Peyer's patch (tissue), 4 donors: ENCODE measurements around the gene COQ8A. TPM values are rescaled to one million over a fixed set of nuclear protein-coding genes. Genes with fewer than 3 reads are reported as not detected.

Source experiments
- DNase-seq, 3 donors: peaks; one replicate each; pipeline ENCODE4 v3.0.0-alpha.2; 2017 to 2019
- H3K27ac ChIP-seq, 4 donors: fragments of 200-600 bp; sonication (generic); one replicate each; pipeline ENCODE4 v1.5.1; 2016 to 2019
- H3K27me3 ChIP-seq, 2 donors: fragments of 200-600 bp; sonication (generic); one replicate each; pipeline ENCODE4 v1.5.1; 2019
- H3K36me3 ChIP-seq, 3 donors: fragments of 200-600 bp; sonication (generic); one replicate each; pipeline ENCODE4 v1.5.1; 2016 to 2019
- H3K4me1 ChIP-seq, 4 donors: fragments of 200-600 bp; sonication (generic); one replicate each; pipeline ENCODE4 v1.5.1; 2016 to 2019
- H3K4me3 ChIP-seq, 4 donors: fragments of 200-600 bp; sonication (generic); 1 replicate in 3 of 4; 2 replicates in 1 of 4; pipeline ENCODE4 v1.5.1; 2016 to 2019; ENCODE audit warnings: mild to moderate bottlenecking in 1 of 4
- H3K9me3 ChIP-seq, 4 donors: fragments of 200-600 bp; sonication (generic); one replicate each; pipeline ENCODE4 v1.5.1; 2016 to 2019; ENCODE audit warnings: mild to moderate bottlenecking in 1 of 4
- CTCF ChIP-seq, 6 experiments: fragments of 450-650 bp in 4 of 6; fragments of 200-600 bp in 2 of 6; sonication (generic) in 1 of 6; IDR thresholded peaks; one replicate each; pipeline ENCODE4 v1.5.1; 2017 to 2019; ENCODE audit warnings: antibody characterized with exemption in 6 of 6, mild to moderate bottlenecking in 3 of 6, moderate library complexity in 1 of 6
- POLR2A ChIP-seq, 2 donors: fragments of 450-650 bp; IDR thresholded peaks; one replicate each; pipeline ENCODE4 v1.5.1; 2017; ENCODE audit warnings: antibody characterized with exemption in 2 of 2, mild to moderate bottlenecking in 2 of 2, moderate library complexity in 2 of 2
- total RNA-seq, 4 donors: library from RNA; depleted of rRNA; stranded (reverse); fragments of >200 nt; gene quantifications; one replicate each; pipeline ENCODE4 v1.1.0, GENCODE V29; 2016

Gene COQ8A
- total RNA-seq, 4 donors from 2014 or later: 25.2 to 108 (median 48.3) TPM

DNA sequence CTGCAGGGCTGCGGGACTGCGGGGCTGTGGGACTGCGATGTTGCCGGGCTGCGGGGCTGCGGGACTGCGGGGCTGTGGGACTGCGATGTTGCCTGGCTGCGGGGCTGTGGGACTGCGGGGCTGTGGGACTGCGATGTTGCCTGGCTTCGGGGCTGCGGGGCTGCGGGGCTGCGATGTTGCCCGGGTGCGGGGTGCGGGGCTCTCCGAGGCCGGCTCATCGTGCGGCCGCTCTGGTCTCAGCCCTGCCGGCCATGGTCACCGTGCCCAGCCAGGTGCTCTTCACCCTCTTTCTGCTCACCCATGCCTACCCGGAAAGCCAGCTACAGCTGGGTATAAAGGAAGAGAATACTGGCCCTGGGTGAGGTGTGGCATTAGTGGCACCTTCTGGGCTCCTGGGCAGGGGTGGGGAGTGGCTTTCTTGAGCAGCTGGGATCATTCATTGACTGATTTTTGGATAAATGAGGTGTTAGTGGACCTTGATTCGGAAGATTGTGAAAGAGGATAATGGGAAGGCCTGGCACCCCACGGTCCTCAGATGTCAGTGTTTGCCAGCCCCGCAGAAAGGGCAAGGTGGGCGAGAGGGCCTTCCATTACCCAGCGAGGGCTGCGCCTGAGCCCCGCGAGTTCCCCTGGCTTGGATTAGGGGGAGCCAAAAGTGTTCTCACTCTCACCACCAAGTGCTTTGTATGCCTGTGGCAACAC lies 36.3 kb downstream of the COQ8A start:
- H3K4me1 ChIP-seq: peaks cover 0 to 25% (median 0%) of the 10 kb centered on the region in 4 donors

DNA sequence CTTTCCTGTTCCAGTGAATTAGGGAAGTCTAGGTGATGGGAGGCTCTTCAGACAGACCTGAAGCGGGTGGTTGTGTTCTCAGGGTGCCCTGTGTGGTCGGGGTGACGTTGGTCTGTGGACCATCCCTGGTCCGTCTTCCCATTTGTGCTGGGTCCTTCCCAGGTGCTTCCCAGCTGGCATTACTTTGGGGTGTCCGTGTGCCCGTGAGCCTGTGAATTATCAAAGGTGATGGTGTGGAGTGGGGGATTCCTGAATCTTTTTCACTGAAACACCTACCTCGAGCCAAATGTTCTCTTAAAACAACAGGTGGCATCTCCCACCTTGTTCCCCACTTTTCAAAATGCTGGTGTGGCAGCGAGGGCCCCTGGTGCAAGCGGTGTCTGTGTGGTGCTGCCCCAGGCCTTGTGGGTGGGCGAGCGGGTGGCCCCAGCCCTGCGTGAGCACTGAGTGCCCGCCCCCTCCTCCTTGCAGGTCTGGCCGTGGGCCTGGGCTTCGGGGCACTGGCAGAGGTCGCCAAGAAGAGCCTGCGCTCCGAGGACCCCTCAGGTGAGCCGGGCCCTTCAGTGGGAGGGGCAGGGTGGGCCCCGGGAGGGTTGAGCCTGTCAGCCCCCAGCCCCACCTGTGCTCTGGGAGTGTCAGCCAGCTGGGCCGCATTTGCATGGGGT lies 37.0 kb downstream of the COQ8A start:
- TF ChIP-seq CTCF (IDR thresholded peaks at IDR 0.05) (no peak), POLR2A (IDR thresholded peaks at IDR 0.05) (no peak)
- H3K36me3 ChIP-seq: peaks cover 0 to 10% (median 0%) of the 10 kb centered on the region in 3 donors
- peaks cover 0 to 25% (median 0%) of the 10 kb centered on the region in 4 donors for H3K4me1 ChIP-seq

More for the DNA sequence above, 36.3 kb downstream of the COQ8A start:
- no peaks in the 10 kb centered on the region for H3K9me3 ChIP-seq
- TF ChIP-seq POLR2A (IDR thresholded peaks at IDR 0.05) (no peak), CTCF (IDR thresholded peaks at IDR 0.05) (no peak)
- H3K27ac ChIP-seq: no peak overlapping the region
- H3K36me3 ChIP-seq: peaks cover 0 to 7% (median 0%) of the 10 kb centered on the region in 3 donors
- no peak overlapping the region for H3K4me3 ChIP-seq
- H3K27me3 ChIP-seq: no peaks in the 10 kb centered on the region
- no peak for DNase-seq

DNA sequence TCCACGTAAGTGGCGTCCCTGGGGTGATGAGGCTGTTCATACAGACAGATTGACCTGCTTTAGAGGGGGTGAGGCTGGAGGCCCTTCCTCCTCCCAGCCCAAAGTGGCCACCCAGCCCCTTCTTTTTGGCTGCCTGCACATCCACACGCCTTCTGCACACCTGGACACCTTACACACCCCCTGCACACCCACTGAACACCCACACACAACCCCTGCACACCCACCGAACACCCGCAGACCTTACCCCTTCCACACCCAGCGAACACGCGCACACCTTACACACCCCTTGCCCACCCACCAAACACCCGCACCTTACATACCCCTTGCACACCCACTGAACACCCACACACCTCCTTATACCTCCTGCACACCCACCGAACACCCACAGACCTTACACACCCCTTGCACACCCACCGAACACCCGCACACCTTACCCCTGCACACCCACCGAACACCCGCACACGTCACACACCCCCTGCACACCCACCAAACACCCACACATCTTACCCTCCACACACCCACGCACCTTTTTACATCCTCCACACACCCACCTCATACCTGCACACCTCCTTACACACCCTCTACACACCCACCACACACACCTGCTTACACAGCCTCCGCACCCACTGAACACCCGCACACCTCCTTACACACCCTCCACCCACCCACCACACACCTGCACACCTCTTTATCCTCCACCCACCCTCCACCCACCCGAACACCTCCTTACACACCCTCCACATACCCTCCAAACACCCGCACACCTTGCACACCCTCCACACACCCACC lies 37.7 kb downstream of the COQ8A start:
- H3K4me1 ChIP-seq: peaks cover 0 to 25% (median 0%) of the 10 kb centered on the region in 4 donors

More for the DNA sequence above, 37.0 kb downstream of the COQ8A start:
- Histone ChIP-seq H3K4me3 (no peak overlapping the region), H3K27me3 (no peaks in the 10 kb centered on the region), H3K9me3 (no peaks in the 10 kb centered on the region), H3K27ac (no peak overlapping the region)
- no peak for DNase-seq

DNA sequence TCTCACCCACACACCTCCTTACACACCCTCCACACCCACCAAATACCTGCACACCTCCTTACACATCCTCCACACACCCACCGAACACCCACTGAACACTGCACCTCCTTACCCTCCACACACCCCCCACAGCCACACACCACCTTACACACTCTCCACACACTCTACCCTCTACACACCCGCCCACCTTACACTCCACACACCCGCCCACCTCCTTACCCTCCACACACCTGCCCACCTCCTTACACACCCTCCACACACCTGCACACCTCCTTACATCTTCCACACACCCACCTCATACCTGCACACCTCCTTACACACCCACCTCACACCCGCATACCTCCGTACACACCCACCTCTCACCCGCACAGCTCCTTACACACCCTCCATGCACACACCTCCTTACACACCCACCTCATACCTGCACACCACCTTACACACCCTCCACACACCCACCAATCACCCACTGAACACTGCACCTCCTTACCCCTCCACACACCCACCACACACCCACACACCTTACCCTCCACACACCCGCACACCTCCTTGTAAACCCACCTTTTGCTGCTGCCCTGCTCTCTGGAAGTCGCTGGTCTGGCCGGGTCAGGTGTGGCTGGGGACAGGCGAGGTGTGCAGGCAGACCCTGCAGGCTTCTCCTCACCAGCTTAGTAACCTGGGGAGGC lies 38.5 kb downstream of the COQ8A start:
- H3K4me3 ChIP-seq: no peak overlapping the region
- DNase-seq: no peak
- peaks cover 0 to 21% (median 0%) of the 10 kb centered on the region in 4 donors for H3K4me1 ChIP-seq
- H3K36me3 ChIP-seq: peaks cover 0 to 24% (median 0%) of the 10 kb centered on the region in 3 donors
- no peaks in the 10 kb centered on the region for H3K9me3 ChIP-seq
- no peak overlapping the region for H3K27ac ChIP-seq
- no peaks in the 10 kb centered on the region for H3K27me3 ChIP-seq
- TF ChIP-seq CTCF (IDR thresholded peaks at IDR 0.05) (no peak), POLR2A (IDR thresholded peaks at IDR 0.05) (no peak)

More for the DNA sequence above, 37.7 kb downstream of the COQ8A start:
- Histone ChIP-seq H3K4me3 (no peak overlapping the region), H3K9me3 (no peaks in the 10 kb centered on the region), H3K27ac (no peak overlapping the region), H3K27me3 (no peaks in the 10 kb centered on the region), H3K36me3 (peaks cover 0 to 18% (median 0%) of the 10 kb centered on the region in 3 donors)
- TF ChIP-seq POLR2A (IDR thresholded peaks at IDR 0.05): no peak
- TF ChIP-seq CTCF (IDR thresholded peaks at IDR 0.05): no peak
- no peak for DNase-seq

- Histone ChIP-seq H3K27ac (no peak overlapping the region), H3K27me3 (no peaks in the 10 kb centered on the region), H3K4me1 (peaks cover 0 to 16% (median 0%) of the 10 kb centered on the region in 4 donors), H3K9me3 (no peaks in the 10 kb centered on the region), H3K4me3 (no peak overlapping the region), H3K36me3 (peaks cover 0 to 29% (median 0%) of the 10 kb centered on the region in 3 donors)
- DNase-seq: peak in 2 of 3 donors; percentile 12 to 35
- no peak for TF ChIP-seq POLR2A (IDR thresholded peaks at IDR 0.05)
Measured at GRCh38 chr1:226979115-226979516, 39.0 kb downstream of the COQ8A start.
